GM11168 (cell line): ENCODE measurements around the gene MMP24.

Experiments used
- in situ Hi-C: fragments of 300-500 bp; cut with MboI; formaldehyde crosslinking; loops from one replicate; pipeline ENCODE4 v1.12.0; 2022; ENCODE audit warnings: low sequenced_read_pairs; ENCODE audit not compliant: unreplicated experiment

Gene MMP24

DNA sequence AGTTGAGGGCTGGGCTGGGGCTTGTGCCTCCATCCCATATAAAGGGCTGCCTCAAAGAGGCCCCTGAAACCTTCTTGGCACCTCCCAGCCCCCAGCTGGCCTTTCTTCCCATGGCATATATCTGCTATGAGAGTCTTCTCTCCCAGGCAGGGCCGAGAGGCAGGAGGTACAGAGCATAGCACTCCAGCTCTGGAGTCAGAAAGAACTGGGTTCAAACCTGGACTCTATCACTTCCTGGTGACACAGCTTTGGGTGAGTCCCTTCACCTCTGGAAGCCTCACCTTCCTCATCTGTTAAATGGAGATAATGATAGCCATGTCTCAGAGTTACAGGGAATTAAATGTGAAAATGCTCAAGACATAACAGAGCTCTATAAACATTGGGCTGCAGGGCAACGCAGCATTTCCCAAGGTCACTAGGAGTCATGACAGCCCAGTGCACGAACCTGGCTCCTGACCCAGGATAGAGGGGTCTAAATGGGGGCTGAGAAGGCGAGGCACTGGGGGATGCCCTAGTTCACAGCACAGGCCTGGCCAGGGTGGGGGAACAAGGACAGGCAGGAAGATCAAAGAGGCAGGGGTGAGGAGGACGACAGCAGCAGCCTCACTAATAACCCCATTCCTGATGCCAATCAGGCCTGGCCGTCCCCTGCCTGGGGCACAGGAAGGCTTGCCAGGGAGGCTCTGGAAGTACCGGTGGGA is 63.8 kb downstream of the MMP24 start:
- in situ Hi-C loops = no loop called here

DNA sequence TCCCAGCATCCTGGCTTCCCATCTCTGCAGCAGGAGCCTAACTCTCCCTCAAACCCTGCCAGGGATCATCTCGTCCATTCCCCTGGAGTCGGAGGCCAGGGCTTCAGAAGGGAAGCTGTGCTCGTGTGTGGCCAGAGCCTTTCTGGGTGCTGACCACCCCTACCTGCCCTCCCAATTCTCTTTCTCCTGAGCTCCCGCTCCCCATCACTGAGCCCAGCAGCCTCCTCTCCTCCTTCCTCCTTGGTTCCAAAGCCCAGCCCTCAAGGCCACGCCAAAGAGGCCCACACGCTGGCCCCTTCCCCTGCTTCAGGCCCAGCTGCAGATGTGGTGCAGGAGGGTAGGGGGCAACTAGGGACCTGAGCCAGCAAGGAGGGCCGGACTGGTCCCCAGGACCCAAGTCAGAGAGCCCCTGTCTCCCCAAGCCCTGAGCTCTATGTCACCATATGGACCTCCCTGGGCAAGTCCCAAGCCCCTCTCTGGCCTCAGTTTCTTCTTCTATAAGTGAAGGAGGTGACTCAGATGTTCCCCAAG is 64.5 kb downstream of the MMP24 start:
- in situ Hi-C loops = no loop called here

- in situ Hi-C loops = no loop called here
Measured at GRCh38 chr20:35291654-35292503, 65.4 kb downstream of the MMP24 start, which contains the start of gene FAM83C. Gene FAM83C, minus strand, starts transcription at chr20:35292425. Its CDS starts 121 bp downstream, at chr20:35292304.

- in situ Hi-C loops = no loop called here
Measured at GRCh38 chr20:35292504-35293285, 66.2 kb downstream of the MMP24 start.

DNA sequence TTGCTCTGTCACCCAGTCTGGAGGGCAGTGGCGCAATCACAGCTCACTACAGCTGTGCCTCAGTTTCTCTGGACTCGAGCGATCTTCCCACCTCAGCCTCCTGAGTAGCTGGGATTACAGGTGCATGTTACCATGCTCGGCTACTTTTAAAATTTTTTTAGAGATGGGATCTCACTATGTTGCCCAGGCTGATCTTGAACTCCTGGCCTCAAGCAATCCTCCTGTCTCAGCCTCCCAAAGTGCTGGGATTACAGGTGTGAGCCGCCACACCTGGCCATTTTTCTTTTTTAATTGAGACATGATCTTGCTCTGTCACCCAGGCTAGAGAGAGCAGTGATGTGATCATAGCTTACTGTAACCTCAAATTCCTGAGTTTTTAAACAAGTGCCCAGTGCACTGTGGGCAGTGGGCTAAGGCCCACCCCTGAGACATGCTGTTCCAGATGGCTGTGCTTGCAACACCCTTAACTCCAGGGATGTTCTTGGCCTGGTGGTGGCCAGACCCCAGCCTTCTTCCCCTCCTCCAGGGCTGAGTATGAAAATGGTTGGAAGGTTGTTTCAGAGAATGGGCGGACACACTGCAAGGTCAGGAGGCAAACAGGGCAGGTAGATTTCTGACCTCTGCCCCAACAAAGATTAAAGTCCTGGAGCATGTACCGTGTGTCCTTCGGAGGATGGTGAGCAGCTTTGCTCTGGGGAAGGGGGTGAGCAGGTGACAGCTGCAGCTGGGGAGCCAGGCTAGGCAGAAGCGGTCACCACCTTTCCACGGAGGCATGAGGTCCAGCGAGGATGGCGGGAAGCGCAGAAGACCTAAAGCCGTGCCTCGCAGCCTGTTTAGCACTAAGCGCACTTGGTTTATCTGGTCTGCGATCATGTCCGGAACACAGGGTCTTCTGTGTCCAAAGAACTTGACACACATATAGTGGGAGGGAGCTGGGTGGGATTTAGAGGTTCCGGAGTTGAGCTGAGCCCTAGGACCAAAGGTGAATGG is 67.1 kb downstream of the MMP24 start:
- in situ Hi-C loops = no loop called here

GRCh38 chr20:35294293-35294685 is 67.8 kb downstream of the MMP24 start:
- in situ Hi-C loops = no loop called here

DNA sequence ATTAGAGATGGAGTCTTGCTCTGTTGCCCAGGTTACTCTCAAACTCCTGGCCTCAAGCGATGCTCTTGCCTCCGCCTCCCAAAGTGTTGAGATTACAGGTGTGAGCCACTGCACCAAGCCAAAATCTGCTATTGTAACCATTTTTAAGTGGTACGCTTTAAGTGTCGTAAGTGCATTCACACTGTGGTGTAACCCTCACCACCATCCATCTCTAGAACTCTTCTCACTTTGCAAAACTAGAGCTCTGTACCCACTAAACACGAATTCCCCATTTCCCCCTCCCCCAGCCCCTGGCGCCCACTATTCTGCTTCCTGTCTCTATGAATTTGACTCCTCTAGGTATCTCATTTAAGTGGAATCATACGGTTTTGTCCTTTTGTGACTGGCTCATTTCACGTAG is 68.6 kb downstream of the MMP24 start:
- in situ Hi-C loops = no loop called here

GRCh38 chr20:35295674-35296073 is 69.2 kb downstream of the MMP24 start:
- in situ Hi-C loops = no loop called here

- in situ Hi-C loops = no loop called here
Measured at GRCh38 chr20:35296101-35296554, 69.6 kb downstream of the MMP24 start.

DNA sequence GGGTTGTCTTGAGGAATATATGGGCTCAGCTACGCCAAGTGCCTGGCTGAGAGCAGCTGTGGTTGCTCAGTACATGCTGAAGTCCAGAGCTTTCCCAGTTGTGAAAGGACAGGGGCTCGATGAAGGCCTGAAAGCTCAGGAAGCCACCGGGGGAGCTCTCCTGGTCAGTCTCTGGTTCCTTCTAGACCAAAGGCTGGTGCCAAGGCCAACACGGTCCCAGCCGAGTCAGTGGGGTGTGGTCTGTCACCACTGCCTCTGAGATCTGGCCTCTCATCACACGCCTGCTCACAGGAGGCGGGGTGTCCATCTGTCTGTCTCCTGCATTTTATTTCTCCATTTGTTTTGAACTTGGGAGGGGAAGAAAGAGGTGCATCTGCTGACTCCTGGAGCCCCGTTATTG is 70.7 kb downstream of the MMP24 start:
- in situ Hi-C loops = no loop called here

DNA sequence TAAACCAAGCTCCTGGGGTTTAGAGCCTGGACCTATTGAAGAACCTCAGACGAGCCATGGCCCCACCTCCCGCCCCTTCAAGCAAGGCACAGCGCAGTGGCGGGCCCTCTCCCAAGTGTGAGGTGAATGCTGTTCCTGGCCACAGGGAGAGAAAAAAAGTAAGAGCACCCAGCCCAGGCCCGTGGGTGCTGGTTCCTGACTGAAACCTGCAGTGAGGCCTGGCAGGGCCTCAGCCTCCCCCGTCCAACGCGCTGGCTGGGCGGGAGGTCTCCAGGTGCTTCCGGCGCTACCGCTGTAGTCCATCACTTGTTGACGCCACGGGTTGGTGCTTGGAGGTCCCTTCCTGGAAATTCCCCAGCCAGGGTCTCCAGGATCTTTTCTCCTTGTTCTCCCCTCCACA is 71.2 kb downstream of the MMP24 start:
- in situ Hi-C loops = no loop called here

GRCh38 chr20:35298264-35298663 is 71.8 kb downstream of the MMP24 start:
- in situ Hi-C loops = no loop called here

GRCh38 chr20:35299780-35300179 is 73.3 kb downstream of the MMP24 start:
- in situ Hi-C loops = loop anchor here (5.0 kb wide), 1 partner anchor 153 kb away; no protein-coding TSS in a partner anchor

DNA sequence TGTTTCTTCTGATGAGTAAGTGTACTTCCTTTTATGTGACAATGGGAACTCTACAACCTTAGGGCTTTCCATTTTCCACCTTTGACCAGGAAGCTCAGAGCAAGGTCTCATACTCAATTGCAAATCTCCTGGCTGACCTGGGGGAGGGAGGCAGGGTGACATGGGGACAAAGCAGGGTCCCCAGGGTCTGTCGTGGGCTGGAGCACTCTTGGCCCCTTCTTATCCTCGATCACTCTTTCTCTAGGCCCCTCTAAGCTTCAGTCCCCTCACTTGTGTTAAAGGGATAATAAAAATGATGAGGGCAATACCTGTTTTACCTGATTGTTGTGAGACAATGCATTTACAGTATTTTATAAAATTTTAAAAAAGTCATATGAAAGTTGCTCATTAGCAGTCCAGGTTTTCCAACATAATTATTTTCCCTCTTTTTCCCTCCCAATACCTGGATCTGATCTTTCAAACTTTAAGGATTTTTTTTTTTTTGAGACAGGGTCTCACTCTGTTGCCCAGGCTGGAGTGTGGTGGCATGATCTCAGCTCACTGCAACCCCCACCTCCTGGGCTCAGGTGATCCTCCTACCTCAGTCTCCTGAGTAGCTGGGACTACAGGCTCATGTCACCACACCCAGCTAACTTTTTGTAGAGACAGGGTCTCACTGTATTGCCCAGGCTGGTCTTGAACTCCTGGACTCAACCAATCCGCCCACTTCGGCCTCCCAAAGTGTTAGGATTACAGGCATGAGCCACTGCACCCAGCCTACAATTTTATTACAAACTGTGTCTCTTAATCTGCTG is 74.2 kb downstream of the MMP24 start:
- in situ Hi-C loops = loop anchor here (5.0 kb wide), 1 partner anchor 152 kb away; no protein-coding TSS in a partner anchor

- in situ Hi-C loops = loop anchor here (5.0 kb wide), 1 partner anchor 151 kb away; no protein-coding TSS in a partner anchor
Measured at GRCh38 chr20:35301426-35301825, 74.9 kb downstream of the MMP24 start.

GRCh38 chr20:35302421-35303335 is 76.2 kb downstream of the MMP24 start:
- in situ Hi-C loops = loop anchor here (5.0 kb wide), 1 partner anchor 150 kb away; no protein-coding TSS in a partner anchor

GRCh38 chr20:35303382-35303734 is 76.9 kb downstream of the MMP24 start:
- in situ Hi-C loops = loop anchor here (5.0 kb wide), 1 partner anchor 149 kb away; no protein-coding TSS in a partner anchor
